HL-60 (cell line): ENCODE data around the gene SDF2L1.

ENCODE experiments used
- DNase-seq, 2 experiments: peaks; one replicate each; pipeline ENCODE4 v3.0.0-alpha.2; 2010 to 2020; ENCODE audit warnings: low read depth in 1 of 2, low spot score in 1 of 2
- H3K27ac ChIP-seq: fragments of 250-450 bp; sonication (Bioruptor Pico); replicated peaks from 2 replicates; pipeline ENCODE4 v1.5.1; 2020; ENCODE audit warnings: mild to moderate bottlenecking, moderate library complexity
- H3K27me3 ChIP-seq: fragments of 250-450 bp; sonication (Bioruptor Pico); 2 replicates; pipeline ENCODE4 v1.5.1; 2021; ENCODE audit warnings: mild to moderate bottlenecking, moderate library complexity; ENCODE audit not compliant: insufficient read depth, poor library complexity, severe bottlenecking
- H3K4me3 ChIP-seq: replicated peaks from 2 replicates; pipeline ENCODE4 v1.5.1; 2011; ENCODE audit warnings: mild to moderate bottlenecking, control low read depth, low read length; ENCODE audit not compliant: insufficient read depth
- POLR2AphosphoS5 ChIP-seq: IDR thresholded peaks from 2 replicates; pipeline ENCODE4 v1.6.1; 2012; ENCODE audit warnings: low read depth
- TF ChIP-seq, protein P1 (sequence below): IDR thresholded peaks from one replicate; pipeline ENCODE4 v1.5.1; 2011; ENCODE audit warnings: low read length, control low read depth, inconsistent platforms; ENCODE audit not compliant: insufficient read depth
- TF ChIP-seq, protein P2 (sequence below): IDR thresholded peaks from 2 replicates; pipeline ENCODE4 v1.6.1; 2012; ENCODE audit warnings: low read depth; ENCODE audit not compliant: insufficient replicate concordance

The SDF2L1 gene

DNA sequence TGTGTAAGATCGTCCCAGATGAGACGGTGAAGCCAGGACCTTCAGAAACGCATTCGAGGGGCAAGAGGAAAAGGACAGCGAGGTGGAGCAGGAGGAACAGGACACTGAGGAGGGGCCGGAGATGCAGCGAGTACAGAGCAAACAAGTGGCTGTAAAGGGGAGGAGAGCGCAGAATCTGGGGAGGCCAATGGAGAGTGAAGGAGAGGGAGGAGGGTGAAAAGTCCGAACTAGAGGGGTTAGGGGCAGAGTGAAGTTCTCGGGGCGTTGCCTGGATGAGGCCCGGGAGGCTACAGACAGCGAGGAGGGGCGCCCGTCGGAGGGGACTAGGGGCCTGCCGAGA is 14.9 kb downstream of the SDF2L1 start:
- TF ChIP-seq, protein P1, sequence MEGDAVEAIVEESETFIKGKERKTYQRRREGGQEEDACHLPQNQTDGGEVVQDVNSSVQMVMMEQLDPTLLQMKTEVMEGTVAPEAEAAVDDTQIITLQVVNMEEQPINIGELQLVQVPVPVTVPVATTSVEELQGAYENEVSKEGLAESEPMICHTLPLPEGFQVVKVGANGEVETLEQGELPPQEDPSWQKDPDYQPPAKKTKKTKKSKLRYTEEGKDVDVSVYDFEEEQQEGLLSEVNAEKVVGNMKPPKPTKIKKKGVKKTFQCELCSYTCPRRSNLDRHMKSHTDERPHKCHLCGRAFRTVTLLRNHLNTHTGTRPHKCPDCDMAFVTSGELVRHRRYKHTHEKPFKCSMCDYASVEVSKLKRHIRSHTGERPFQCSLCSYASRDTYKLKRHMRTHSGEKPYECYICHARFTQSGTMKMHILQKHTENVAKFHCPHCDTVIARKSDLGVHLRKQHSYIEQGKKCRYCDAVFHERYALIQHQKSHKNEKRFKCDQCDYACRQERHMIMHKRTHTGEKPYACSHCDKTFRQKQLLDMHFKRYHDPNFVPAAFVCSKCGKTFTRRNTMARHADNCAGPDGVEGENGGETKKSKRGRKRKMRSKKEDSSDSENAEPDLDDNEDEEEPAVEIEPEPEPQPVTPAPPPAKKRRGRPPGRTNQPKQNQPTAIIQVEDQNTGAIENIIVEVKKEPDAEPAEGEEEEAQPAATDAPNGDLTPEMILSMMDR: no peak
- Histone ChIP-seq H3K27ac (no peak overlapping the region), H3K27me3 (no peaks in the 10 kb centered on the region), H3K4me3 (peak overlapping the region; percentile 56)
- no peak for DNase-seq

DNA sequence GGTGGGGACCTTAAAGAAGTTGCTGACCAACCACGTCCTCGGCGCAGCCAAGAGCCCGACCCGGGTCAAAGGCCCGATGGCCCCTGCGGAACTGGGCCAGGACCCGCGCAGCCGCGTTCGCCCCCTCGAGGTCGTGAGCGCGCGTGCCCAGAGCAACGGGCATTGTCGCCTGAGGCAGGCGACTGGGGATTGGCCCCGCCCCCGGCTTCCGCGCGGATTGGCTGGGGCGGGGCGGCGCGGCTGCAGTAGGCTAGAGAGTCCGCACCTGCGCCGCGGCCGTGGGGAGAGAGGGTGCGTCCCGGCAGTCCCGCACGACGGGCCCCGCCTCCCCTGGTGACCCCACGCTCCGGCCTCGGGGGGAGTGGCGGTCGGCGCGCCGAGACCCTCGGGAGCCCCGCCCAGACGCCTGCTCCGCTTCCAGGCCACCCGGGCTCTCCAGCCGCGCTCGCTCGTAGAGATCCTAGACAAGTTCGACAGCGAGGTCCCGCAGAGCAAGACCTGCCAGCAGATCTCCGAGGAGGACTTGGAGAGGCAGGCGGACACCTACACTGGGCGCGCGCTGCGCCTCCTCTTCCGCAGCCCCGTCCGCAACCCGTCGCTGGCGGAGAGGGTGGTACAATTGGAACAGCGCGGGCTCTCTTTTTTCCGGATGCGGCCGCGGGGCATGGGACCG is 15.4 kb downstream of the SDF2L1 start:
- TF ChIP-seq, protein P2, sequence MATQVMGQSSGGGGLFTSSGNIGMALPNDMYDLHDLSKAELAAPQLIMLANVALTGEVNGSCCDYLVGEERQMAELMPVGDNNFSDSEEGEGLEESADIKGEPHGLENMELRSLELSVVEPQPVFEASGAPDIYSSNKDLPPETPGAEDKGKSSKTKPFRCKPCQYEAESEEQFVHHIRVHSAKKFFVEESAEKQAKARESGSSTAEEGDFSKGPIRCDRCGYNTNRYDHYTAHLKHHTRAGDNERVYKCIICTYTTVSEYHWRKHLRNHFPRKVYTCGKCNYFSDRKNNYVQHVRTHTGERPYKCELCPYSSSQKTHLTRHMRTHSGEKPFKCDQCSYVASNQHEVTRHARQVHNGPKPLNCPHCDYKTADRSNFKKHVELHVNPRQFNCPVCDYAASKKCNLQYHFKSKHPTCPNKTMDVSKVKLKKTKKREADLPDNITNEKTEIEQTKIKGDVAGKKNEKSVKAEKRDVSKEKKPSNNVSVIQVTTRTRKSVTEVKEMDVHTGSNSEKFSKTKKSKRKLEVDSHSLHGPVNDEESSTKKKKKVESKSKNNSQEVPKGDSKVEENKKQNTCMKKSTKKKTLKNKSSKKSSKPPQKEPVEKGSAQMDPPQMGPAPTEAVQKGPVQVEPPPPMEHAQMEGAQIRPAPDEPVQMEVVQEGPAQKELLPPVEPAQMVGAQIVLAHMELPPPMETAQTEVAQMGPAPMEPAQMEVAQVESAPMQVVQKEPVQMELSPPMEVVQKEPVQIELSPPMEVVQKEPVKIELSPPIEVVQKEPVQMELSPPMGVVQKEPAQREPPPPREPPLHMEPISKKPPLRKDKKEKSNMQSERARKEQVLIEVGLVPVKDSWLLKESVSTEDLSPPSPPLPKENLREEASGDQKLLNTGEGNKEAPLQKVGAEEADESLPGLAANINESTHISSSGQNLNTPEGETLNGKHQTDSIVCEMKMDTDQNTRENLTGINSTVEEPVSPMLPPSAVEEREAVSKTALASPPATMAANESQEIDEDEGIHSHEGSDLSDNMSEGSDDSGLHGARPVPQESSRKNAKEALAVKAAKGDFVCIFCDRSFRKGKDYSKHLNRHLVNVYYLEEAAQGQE: no peak
- TF ChIP-seq, protein P1: peak; percentile 5
- Histone ChIP-seq H3K4me3 (peak overlapping the region; percentile 56), H3K27ac (no peak overlapping the region), H3K27me3 (no peaks in the 10 kb centered on the region)
- peak; percentile 63 to 81 for DNase-seq

DNA sequence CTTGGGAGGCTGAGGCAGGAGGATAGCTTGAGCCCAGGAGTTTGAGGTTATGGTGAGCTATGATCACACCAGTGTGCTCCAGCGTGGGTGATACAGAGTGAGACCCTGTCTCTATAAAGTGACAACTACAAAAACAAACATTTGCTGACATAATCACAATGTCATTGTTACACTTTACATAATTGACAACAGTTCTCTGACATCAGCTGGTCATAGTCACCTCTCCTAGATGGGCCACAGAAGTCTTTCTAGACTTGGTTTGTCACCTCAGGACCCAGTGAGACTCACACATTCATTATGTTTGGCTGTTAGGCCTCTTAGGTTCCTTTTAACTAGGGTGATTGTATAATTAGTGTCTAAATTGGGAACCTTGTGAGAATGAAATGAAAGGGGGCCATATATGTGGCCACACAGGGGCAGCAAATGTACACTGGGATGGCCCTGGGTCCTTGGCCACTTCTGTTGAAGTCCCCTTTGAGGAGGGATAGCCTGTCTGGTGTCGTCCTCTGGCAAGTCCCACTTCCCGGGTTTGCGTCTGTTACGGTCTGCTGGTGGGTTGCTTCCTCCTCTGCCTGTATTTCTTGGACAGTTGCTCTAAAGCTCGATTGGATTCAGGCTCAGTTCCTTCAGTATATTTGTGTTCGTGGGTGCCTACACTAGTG is 17.9 kb downstream of the SDF2L1 start:
- Histone ChIP-seq H3K27ac (no peak overlapping the region), H3K4me3 (no peak overlapping the region), H3K27me3 (no peaks in the 10 kb centered on the region)
- DNase-seq: no peak
- TF ChIP-seq, protein P2: no peak
- TF ChIP-seq POLR2AphosphoS5: no peak

DNA sequence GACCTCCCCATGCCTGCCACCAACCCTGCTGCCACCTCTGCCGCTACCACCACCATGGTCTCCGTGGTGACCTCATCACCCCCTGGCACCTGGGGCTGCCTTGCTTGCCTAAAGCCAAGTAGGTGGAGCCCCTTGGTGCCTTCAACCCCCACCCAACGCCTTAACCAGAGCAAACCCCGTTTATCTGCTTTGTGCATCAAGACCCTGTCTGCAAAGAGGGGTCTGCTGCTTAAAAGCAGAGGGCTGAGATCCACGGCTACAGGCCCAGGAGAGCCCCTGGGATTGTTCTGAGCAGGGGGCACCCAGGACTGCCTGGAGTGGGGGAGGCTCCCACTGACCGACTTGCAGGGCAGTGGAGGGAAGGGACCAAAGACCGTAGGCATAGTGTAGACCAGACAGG is 18.8 kb downstream of the SDF2L1 start:
- no peak for TF ChIP-seq POLR2AphosphoS5
- TF ChIP-seq, protein P2: no peak
- Histone ChIP-seq H3K27ac (no peak overlapping the region), H3K27me3 (no peaks in the 10 kb centered on the region), H3K4me3 (no peak overlapping the region)
- DNase-seq: no peak
